ENCODE results near the gene POTEG. TPM values are rescaled to one million over a fixed set of nuclear protein-coding genes. Genes with fewer than 3 reads are reported as not detected.
"Not testable (repeated sequence)": the region's sequence is repeated elsewhere in the genome, so short reads cannot be mapped to it uniquely, and the experiment has no call there.

POTEG gene
- total RNA-seq, 2 experiments from 2014 or later = not detected

GRCh38 chr14:19362803-19363202, 71.3 kb downstream of the POTEG start:
- POLR2A ChIA-PET; H3K9me3 Mint-ChIP-seq (ENCODE audit: insufficient read depth); H3K4me1 Mint-ChIP-seq (ENCODE audit: low read depth); H3K36me3 Mint-ChIP-seq (ENCODE audit: low read depth); H3K27ac Mint-ChIP-seq; H3K27me3 Mint-ChIP-seq (ENCODE audit: low read depth); DNase-seq; CTCF ChIA-PET; H3K4me3 Mint-ChIP-seq; ATAC-seq: not testable (repeated sequence)

DNA sequence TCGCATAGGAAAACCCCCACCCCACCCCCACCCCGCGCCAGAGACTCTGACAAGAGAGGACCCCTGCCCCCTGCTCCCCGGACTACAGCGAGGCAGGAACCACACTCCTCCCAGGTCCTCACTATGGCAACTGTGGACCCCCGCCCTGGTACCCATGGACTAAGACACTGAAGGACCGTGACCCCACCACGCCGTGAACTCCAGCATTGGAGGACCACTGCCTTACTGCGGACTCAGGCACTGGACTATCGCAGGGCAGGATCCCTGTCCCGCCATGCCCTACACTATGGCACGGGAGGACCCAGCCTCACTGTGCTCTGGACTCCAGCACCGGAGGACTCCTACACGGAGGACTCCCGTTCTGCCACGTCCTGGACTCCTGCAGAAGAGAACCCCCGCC, 71.8 kb downstream of the POTEG start:
- CTCF ChIA-PET; ATAC-seq; H3K4me1 Mint-ChIP-seq (ENCODE audit: low read depth); H3K9me3 Mint-ChIP-seq (ENCODE audit: insufficient read depth); H3K4me3 Mint-ChIP-seq; POLR2A ChIA-PET; DNase-seq; H3K27me3 Mint-ChIP-seq (ENCODE audit: low read depth); H3K36me3 Mint-ChIP-seq (ENCODE audit: low read depth); H3K27ac Mint-ChIP-seq: not testable (repeated sequence)

- H3K36me3 Mint-ChIP-seq (ENCODE audit: low read depth); H3K4me1 Mint-ChIP-seq (ENCODE audit: low read depth); H3K9me3 Mint-ChIP-seq (ENCODE audit: insufficient read depth); H3K27me3 Mint-ChIP-seq (ENCODE audit: low read depth); POLR2A ChIA-PET; H3K27ac Mint-ChIP-seq; ATAC-seq; CTCF ChIA-PET; H3K4me3 Mint-ChIP-seq; DNase-seq: not testable (repeated sequence)
These were observed 72.4 kb downstream of the POTEG start for GRCh38 chr14:19361636-19362253.

GRCh38 chr14:19360937-19361635, 73.1 kb downstream of the POTEG start:
- DNase-seq; H3K36me3 Mint-ChIP-seq (ENCODE audit: low read depth); H3K27ac Mint-ChIP-seq; ATAC-seq; CTCF ChIA-PET; H3K4me3 Mint-ChIP-seq; H3K27me3 Mint-ChIP-seq (ENCODE audit: low read depth); H3K4me1 Mint-ChIP-seq (ENCODE audit: low read depth); POLR2A ChIA-PET; H3K9me3 Mint-ChIP-seq (ENCODE audit: insufficient read depth): not testable (repeated sequence)

Measured in activated CD8-positive, alpha-beta T cell treated with anti-CD3 and anti-CD28 coated beads, Interleukin-2, amount 10 ng/mL, durations not matched to agents 7 days and 5 days (primary cell).